ENCODE results near the gene LDLRAD3. TPM values are rescaled to one million over a fixed set of nuclear protein-coding genes. Genes with fewer than 3 reads are reported as not detected.

LDLRAD3 gene
- total and polyA plus RNA-seq, 12 donors, result 5.4 to 16.7 (median 10.2) TPM

DNA sequence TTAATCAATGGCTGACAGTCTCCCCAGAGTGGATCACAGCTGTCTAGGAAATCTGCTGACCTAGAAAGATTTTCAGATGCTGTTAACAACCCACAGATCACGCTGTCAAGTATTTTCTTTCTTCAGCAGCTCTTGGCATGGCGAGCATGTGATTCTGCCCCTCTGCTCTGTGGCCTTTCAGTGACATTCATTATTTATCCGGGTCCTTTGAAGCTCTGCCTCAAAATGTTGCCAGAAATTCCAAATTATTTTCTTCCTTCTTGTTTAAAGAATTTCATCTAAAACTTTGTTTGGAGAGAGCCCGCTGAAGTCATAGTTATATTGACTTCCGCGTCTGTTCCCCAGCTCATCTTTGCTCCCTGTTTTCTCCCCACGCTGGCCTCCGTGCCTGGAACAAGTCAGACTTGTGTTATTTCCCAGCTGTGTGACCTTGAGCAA, 211.3 kb downstream of the LDLRAD3 start:
- peaks cover 16 to 36% of the 10 kb centered on the region in 2 donors for H3K4me1 ChIP-seq (replicated peaks in 1 of 2)
- no peak overlapping the region for H3K4me3 ChIP-seq
- DNase-seq, result peak in 3 of 7 donors; percentile 20 to 38 (median 24)
- intact Hi-C loops (cut with DNase I), result loop anchor here (5.0 to 10.0 kb wide), 3 partner anchors 90 to 540 kb away; partner anchors contain the start of gene FJX1 (in 1 of the 2)
- H3K9me3 ChIP-seq (replicated peaks in 1 of 3), result no peaks in the 10 kb centered on the region
- no peaks in the 10 kb centered on the region for H3K27me3 ChIP-seq
- no peaks in the 10 kb centered on the region for H3K36me3 ChIP-seq (replicated peaks in 1 of 2)
- H3K27ac ChIP-seq, result peak overlapping the region in 3 of 5 donors; percentile 24 to 50 (median 42)
- TF ChIP-seq, protein P1, sequence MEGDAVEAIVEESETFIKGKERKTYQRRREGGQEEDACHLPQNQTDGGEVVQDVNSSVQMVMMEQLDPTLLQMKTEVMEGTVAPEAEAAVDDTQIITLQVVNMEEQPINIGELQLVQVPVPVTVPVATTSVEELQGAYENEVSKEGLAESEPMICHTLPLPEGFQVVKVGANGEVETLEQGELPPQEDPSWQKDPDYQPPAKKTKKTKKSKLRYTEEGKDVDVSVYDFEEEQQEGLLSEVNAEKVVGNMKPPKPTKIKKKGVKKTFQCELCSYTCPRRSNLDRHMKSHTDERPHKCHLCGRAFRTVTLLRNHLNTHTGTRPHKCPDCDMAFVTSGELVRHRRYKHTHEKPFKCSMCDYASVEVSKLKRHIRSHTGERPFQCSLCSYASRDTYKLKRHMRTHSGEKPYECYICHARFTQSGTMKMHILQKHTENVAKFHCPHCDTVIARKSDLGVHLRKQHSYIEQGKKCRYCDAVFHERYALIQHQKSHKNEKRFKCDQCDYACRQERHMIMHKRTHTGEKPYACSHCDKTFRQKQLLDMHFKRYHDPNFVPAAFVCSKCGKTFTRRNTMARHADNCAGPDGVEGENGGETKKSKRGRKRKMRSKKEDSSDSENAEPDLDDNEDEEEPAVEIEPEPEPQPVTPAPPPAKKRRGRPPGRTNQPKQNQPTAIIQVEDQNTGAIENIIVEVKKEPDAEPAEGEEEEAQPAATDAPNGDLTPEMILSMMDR (IDR thresholded peaks at IDR 0.05), result no peak
- TF ChIP-seq POLR2A (IDR thresholded peaks at IDR 0.05), result no peak
- WGBS, 4 donors, result 34 to 52% (median 43%) methylated on average over 8 of the region's 8 CpGs

DNA sequence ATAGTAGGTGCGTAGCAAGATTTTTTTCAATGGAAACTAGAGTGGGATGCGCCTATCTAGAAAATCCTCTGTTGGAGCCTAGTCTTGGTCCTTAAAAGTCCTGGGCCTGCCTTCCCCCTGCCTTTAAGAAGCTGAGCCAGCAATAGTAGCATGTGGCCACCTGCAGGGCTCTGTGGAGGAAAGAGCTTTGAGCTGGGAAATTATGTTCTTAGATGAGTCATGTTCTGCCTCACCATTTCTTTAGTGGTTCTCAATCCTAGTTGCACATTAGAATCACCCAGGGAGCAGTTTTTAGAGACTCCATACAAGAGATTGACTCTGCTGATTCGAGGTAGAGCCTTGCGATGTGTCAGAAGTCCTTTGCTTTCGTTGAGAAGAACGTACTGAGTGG, 211.9 kb downstream of the LDLRAD3 start:
- Histone ChIP-seq H3K27me3 (no peaks in the 10 kb centered on the region), H3K36me3 (replicated peaks in 1 of 2) (no peaks in the 10 kb centered on the region), H3K27ac (peak overlapping the region in 2 of 5 donors; percentile 42 to 50), H3K4me3 (no peak overlapping the region), H3K9me3 (replicated peaks in 1 of 3) (no peaks in the 10 kb centered on the region), H3K4me1 (replicated peaks in 1 of 2) (peaks cover 14 to 36% of the 10 kb centered on the region in 2 donors)
- DNase-seq, result no peak
- intact Hi-C loops (cut with DNase I), result loop anchor here (5.0 to 10.0 kb wide), 3 partner anchors 89 to 541 kb away; partner anchors contain the start of gene FJX1 (in 1 of the 2)
- 80 to 95% (median 85%) methylated on average over 6 of the region's 6 CpGs for WGBS, 4 donors
- TF ChIP-seq POLR2A (IDR thresholded peaks at IDR 0.05), result no peak
- TF ChIP-seq, protein P1 (IDR thresholded peaks at IDR 0.05), result no peak

DNA sequence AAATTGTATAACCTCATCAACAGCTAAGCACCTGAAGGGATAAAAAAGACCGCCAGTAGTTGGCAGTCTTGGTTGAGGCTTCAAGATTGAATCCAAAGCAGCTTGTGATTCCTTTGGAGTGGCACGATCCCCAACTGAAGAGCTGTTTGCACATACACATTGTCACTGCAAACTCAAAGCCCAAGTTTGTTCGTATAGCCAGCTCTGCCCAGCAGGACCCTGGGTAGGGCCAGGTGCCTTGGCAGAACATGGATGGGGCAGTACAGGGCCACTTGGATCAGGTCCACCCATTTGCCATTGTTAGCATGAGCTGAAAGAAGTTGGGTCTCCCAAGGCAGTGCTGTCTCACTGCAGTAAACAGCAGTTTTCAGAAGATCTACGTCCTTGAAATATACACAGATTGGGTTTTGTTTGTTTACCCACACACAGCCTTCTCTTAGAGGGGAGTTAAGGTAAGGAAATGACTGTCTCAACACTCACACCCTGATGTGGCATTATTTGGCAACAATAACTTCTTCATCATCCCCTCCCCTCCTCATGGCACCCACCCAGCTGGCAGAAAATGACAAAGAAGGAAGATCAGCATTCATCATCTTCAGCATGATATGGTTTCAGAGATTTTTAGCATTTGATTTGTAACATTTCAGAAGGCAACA, 212.4 kb downstream of the LDLRAD3 start:
- Histone ChIP-seq H3K27me3 (no peaks in the 10 kb centered on the region), H3K36me3 (replicated peaks in 1 of 2) (no peaks in the 10 kb centered on the region), H3K4me3 (no peak overlapping the region), H3K4me1 (replicated peaks in 1 of 2) (peaks cover 14 to 36% of the 10 kb centered on the region in 2 donors), H3K9me3 (replicated peaks in 1 of 3) (no peaks in the 10 kb centered on the region), H3K27ac (peak overlapping the region in 2 of 5 donors; percentile 42 to 50)
- intact Hi-C loops (cut with DNase I), result loop anchor here (5.0 to 10.0 kb wide), 3 partner anchors 89 to 541 kb away; partner anchors contain the start of gene FJX1 (in 1 of the 2)
- 70 to 80% (median 74%) methylated on average over 3 to 4 of the region's 4 CpGs for WGBS, 4 donors
- TF ChIP-seq, protein P1 (IDR thresholded peaks at IDR 0.05), result no peak
- TF ChIP-seq POLR2A (IDR thresholded peaks at IDR 0.05), result no peak
- DNase-seq, result no peak

DNA sequence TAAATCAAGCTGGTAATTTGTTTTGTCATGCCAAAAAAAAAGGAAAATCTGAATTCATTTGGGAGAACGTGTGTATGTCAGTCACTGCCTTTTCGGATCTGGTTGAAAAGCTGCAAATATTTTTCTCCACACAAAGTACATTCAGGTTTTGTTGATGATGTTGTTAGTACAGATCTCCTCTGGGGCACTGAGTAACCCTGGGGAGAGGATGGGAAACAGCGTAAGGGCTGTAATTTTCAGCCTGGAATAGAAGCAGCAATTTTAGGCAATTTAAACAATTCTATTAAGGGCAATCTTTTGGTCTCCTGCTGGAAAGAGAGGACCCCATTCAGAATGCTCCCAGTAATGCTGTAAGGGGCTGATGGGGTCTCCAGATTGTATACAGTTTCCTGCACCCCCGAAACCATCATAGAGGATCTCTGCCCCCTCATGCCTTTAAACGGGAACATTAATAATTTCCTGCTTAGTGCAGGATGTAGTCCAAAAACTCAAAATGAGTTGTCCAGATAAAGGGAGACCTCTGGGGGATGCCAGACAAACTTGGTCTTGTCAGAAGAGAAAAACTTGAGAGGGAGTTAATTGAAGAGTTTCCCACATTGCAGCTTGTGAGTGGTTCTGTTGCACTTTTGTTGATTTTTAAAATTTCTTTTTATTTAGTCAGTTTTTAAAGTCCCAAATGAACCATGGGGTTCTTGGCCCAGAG, 213.1 kb downstream of the LDLRAD3 start:
- WGBS, 4 donors, result 42 to 53% (median 46%) methylated on average over 5 of the region's 5 CpGs

More for the DNA sequence above, 213.1 kb downstream of the LDLRAD3 start:
- intact Hi-C loops (cut with DNase I), result loop anchor here (5.0 to 10.0 kb wide), 3 partner anchors 88 to 542 kb away; partner anchors contain the start of gene FJX1 (in 1 of the 2)
- no peak for DNase-seq
- H3K4me3 ChIP-seq, result no peak overlapping the region
- peaks cover 14 to 36% of the 10 kb centered on the region in 2 donors for H3K4me1 ChIP-seq (replicated peaks in 1 of 2)
- no peaks in the 10 kb centered on the region for H3K36me3 ChIP-seq (replicated peaks in 1 of 2)
- TF ChIP-seq, protein P1 (IDR thresholded peaks at IDR 0.05), result no peak
- no peak for TF ChIP-seq POLR2A (IDR thresholded peaks at IDR 0.05)
- H3K27ac ChIP-seq, result peak overlapping the region in 2 of 5 donors; percentile 5 to 42
- no peaks in the 10 kb centered on the region for H3K27me3 ChIP-seq
- H3K9me3 ChIP-seq (replicated peaks in 1 of 3), result no peaks in the 10 kb centered on the region

Measured in adrenal gland (tissue), 12 donors.